ENCODE results near the gene CRY2.
"Not testable (repeated sequence)": the region's sequence is repeated elsewhere in the genome, so short reads cannot be mapped to it uniquely, and the experiment has no call there.

Gene CRY2

DNA sequence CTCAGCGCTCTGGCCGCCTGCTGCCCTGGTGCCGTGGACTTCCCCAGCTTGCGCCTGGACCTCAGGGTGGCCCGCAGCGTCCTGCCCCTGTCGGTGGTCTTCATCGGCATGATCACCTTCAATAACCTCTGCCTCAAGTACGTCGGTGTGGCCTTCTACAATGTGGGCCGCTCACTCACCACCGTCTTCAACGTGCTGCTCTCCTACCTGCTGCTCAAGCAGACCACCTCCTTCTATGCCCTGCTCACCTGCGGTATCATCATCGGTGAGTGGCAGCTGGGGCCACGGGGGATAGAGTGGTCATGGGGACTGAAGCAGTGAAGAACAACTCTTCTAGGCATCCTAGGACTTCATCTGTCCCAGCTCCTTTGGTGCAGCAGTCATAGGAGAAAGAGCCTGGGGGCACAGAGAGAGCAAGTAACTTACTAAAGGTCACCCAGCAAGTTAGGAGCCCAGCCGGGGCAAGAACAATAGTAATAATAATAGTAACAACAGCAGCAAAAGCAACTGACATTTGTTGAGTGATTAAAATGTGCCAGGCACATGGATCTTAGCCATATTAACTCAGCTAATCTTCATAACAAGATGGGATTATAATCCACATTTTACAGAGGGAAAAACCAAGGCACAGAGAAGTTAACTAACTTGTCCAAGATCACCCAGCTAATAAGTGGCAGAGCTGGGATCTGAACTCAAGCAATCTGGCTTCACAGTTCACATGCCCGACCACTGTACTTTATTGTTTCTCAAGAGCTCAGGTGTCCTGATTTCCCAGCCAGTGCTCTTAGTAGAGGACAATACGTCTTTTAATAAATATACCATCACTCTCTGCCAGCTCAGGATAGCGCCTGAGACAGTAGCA, 41.0 kb upstream of the CRY2 start:
- H3K4me3 ChIP-seq (ENCODE audit: low read length) = peak overlapping the region; percentile 91

DNA sequence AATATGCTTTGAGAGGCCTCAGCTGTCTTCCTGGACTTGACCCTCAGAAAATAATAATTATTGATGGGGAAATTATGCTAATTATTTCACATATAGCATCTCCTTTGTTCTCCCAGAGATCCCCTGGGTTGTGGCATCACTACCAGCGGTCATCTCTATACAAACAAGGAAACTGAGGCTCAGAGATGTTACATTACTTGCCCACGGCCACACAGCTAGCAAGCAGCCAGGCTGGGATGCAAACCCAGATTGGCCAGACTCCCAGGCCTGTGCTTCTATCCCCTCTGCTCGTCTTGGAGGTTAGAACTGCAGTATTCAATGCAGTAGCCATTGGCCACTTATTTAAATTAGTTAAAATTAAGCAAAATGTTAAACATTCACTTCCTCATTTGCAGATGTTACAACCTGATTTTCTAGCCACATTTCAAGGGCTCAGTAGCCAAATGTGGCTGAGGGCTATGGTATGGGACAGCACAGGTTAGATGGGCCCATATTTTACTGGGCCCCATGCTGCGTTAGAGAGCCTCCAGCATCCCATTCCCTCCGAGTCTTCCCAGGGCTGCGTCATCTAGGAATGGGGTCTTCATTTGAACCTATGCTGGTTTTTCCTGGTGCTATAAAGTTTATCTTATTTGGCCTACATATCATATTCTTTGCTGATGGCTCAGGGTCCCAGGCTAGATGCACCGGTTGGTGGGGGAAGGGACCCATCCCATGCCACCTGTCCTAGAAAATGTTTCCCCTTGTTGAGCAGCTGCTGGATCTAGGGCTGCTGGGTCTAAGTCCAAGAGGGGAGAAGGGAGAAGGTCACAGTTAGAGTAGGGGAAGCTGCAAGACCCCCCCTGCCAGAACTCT, 40.1 kb upstream of the CRY2 start:
- Histone ChIP-seq H3K4me3 (ENCODE audit: low read length) (peak overlapping the region; percentile 91), H3K27me3 (ENCODE audit: control insufficient read depth, low read length) (peaks cover 2% of the 10 kb centered on the region; the same call in 1 of the 2 replicates)

More for the DNA sequence above, 41.0 kb upstream of the CRY2 start:
- Histone ChIP-seq H3K79me2 (ENCODE audit: control insufficient read depth, low read length) (peaks cover 26% of the 10 kb centered on the region), H3K36me3 (ENCODE audit: control insufficient read depth, low read length) (peaks cover 4% of the 10 kb centered on the region), H4K20me1 (ENCODE audit: control insufficient read depth, insufficient read depth, low read depth, low read length) (peaks cover 5% of the 10 kb centered on the region; the same call in 1 of the 2 replicates), H3K4me2 (ENCODE audit: low read length) (peak overlapping the region; percentile 98), H3K4me1 (ENCODE audit: control insufficient read depth, low read length) (peaks cover 33% of the 10 kb centered on the region), H3K27ac (ENCODE audit: low read depth, low read length) (no peak overlapping the region), H3K9me2 (replicated peaks; ENCODE audit: control insufficient read depth, low read length) (no peaks in the 10 kb centered on the region), H3K9me3 (ENCODE audit: control insufficient read depth, insufficient read depth, low read length) (no peaks in the 10 kb centered on the region), H3F3A (ENCODE audit: control insufficient read depth, insufficient read depth) (no peaks in the 10 kb centered on the region), H3K27me3 (ENCODE audit: control insufficient read depth, low read length) (peaks cover 2% of the 10 kb centered on the region; the same call in 1 of the 2 replicates)
- TF ChIP-seq, protein P1, sequence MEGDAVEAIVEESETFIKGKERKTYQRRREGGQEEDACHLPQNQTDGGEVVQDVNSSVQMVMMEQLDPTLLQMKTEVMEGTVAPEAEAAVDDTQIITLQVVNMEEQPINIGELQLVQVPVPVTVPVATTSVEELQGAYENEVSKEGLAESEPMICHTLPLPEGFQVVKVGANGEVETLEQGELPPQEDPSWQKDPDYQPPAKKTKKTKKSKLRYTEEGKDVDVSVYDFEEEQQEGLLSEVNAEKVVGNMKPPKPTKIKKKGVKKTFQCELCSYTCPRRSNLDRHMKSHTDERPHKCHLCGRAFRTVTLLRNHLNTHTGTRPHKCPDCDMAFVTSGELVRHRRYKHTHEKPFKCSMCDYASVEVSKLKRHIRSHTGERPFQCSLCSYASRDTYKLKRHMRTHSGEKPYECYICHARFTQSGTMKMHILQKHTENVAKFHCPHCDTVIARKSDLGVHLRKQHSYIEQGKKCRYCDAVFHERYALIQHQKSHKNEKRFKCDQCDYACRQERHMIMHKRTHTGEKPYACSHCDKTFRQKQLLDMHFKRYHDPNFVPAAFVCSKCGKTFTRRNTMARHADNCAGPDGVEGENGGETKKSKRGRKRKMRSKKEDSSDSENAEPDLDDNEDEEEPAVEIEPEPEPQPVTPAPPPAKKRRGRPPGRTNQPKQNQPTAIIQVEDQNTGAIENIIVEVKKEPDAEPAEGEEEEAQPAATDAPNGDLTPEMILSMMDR (IDR thresholded peaks at IDR 0.05; ENCODE audit: low read depth, low read length, poor library complexity, severe bottlenecking) = no peak
- TF ChIP-seq EZH2phosphoT487 (IDR thresholded peaks at IDR 0.05; ENCODE audit: borderline replicate concordance, low read length) = no peak

DNA sequence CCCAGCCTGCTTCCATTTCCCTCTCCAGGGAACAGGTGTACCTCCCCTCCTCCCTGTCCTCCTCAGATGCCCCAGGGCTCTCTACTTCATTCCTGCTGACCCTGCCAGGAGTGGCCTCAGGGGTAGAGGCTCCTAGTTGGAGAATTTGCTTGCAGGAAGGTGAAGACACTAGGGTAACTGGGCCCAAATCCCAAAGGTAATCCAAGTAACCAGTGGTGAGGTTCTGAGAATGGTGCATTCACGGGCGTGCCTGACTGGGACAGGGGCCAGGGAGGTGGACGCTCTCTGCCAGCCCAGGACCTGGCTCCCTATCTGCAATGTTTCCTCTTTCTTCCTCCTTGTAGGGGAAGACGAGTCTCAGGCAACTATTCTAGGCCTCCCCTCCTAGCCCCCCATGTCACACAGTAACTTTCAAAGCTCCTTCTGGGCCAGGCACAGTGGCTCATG, 39.5 kb upstream of the CRY2 start:
- H3F3A ChIP-seq (ENCODE audit: control insufficient read depth, insufficient read depth) = no peaks in the 10 kb centered on the region
- H3K27me3 ChIP-seq (ENCODE audit: control insufficient read depth, low read length) = peaks cover 2% of the 10 kb centered on the region; the same call in 1 of the 2 replicates
- no peaks in the 10 kb centered on the region for H3K9me3 ChIP-seq (ENCODE audit: control insufficient read depth, insufficient read depth, low read length)
- peaks cover 4% of the 10 kb centered on the region for H3K36me3 ChIP-seq (ENCODE audit: control insufficient read depth, low read length)
- peak overlapping the region; percentile 98 for H3K4me2 ChIP-seq (ENCODE audit: low read length)
- TF ChIP-seq, protein P1 (IDR thresholded peaks at IDR 0.05; ENCODE audit: low read depth, low read length, poor library complexity, severe bottlenecking) = no peak
- no peak for TF ChIP-seq EZH2phosphoT487 (IDR thresholded peaks at IDR 0.05; ENCODE audit: borderline replicate concordance, low read length)
- H3K27ac ChIP-seq (ENCODE audit: low read depth, low read length) = no peak overlapping the region
- peak overlapping the region; percentile 91; the same call in 1 of the 2 replicates for H3K4me3 ChIP-seq (ENCODE audit: low read length)
- no peaks in the 10 kb centered on the region for H3K9me2 ChIP-seq (replicated peaks; ENCODE audit: control insufficient read depth, low read length)
- H4K20me1 ChIP-seq (ENCODE audit: control insufficient read depth, insufficient read depth, low read depth, low read length) = peaks cover 5% of the 10 kb centered on the region; the same call in 1 of the 2 replicates
- peaks cover 33% of the 10 kb centered on the region for H3K4me1 ChIP-seq (ENCODE audit: control insufficient read depth, low read length)
- peaks cover 26% of the 10 kb centered on the region for H3K79me2 ChIP-seq (ENCODE audit: control insufficient read depth, low read length)

More for the DNA sequence above, 40.1 kb upstream of the CRY2 start:
- Histone ChIP-seq H3K9me2 (replicated peaks; ENCODE audit: control insufficient read depth, low read length) (no peaks in the 10 kb centered on the region), H3K4me1 (ENCODE audit: control insufficient read depth, low read length) (peaks cover 33% of the 10 kb centered on the region), H3K27ac (ENCODE audit: low read depth, low read length) (no peak overlapping the region), H3F3A (ENCODE audit: control insufficient read depth, insufficient read depth) (no peaks in the 10 kb centered on the region), H3K9me3 (ENCODE audit: control insufficient read depth, insufficient read depth, low read length) (no peaks in the 10 kb centered on the region), H4K20me1 (ENCODE audit: control insufficient read depth, insufficient read depth, low read depth, low read length) (peaks cover 5% of the 10 kb centered on the region; the same call in 1 of the 2 replicates), H3K4me2 (ENCODE audit: low read length) (peak overlapping the region; percentile 98), H3K79me2 (ENCODE audit: control insufficient read depth, low read length) (peaks cover 26% of the 10 kb centered on the region), H3K36me3 (ENCODE audit: control insufficient read depth, low read length) (peaks cover 4% of the 10 kb centered on the region)
- no peak for TF ChIP-seq EZH2phosphoT487 (IDR thresholded peaks at IDR 0.05; ENCODE audit: borderline replicate concordance, low read length)
- TF ChIP-seq, protein P1 (IDR thresholded peaks at IDR 0.05; ENCODE audit: low read depth, low read length, poor library complexity, severe bottlenecking) = no peak

DNA sequence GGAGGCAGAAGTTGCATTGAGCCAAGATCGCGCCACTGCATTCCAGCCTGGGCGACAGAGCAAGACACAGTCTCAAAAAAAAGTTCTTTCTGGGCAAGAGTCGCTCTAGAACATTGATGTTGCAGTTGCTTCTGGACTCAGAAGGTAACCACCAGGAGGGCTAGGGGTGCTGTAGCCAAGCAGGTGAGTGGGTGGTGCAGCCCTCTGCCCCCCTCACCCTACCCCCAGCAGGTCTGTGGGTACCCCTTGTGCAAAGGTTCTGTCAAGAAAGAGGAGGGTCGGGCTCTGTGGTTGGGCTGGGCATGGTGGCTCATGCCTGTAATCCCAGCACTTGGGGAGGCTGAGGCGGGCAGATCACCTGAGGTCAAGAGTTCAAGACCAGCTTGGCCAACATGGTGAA, 38.8 kb upstream of the CRY2 start:
- not testable (repeated sequence) for H3K27me3 ChIP-seq (ENCODE audit: control insufficient read depth, low read length); H3K4me3 ChIP-seq (ENCODE audit: low read length); H3K27ac ChIP-seq (ENCODE audit: low read depth, low read length); H3K9me2 ChIP-seq (replicated peaks; ENCODE audit: control insufficient read depth, low read length); H4K20me1 ChIP-seq (ENCODE audit: control insufficient read depth, insufficient read depth, low read depth, low read length); H3F3A ChIP-seq (ENCODE audit: control insufficient read depth, insufficient read depth); H3K36me3 ChIP-seq (ENCODE audit: control insufficient read depth, low read length); H3K4me2 ChIP-seq (ENCODE audit: low read length); H3K9me3 ChIP-seq (ENCODE audit: control insufficient read depth, insufficient read depth, low read length)
- Histone ChIP-seq H3K79me2 (ENCODE audit: control insufficient read depth, low read length) (peaks cover 26% of the 10 kb centered on the region), H3K4me1 (ENCODE audit: control insufficient read depth, low read length) (peaks cover 33% of the 10 kb centered on the region)
